AG09309 (cell line): Measurements from ENCODE around the gene SCAPER.
"Not testable (repeated sequence)": the region's sequence is repeated elsewhere in the genome, so short reads cannot be mapped to it uniquely, and the experiment has no call there.

Source experiments
- DNase-seq: peaks from one replicate; pipeline ENCODE4 v3.0.0-alpha.2; 2010; ENCODE audit warnings: low read depth
- H3K4me3 ChIP-seq: 2 replicates; pipeline ENCODE4 v1.5.1; 2011; ENCODE audit warnings: mild to moderate bottlenecking, low read depth, low read length, moderate library complexity; ENCODE audit not compliant: control insufficient read depth
- TF ChIP-seq, protein P1 (sequence below): IDR thresholded peaks from 2 replicates; pipeline ENCODE4 v1.5.1; 2011; ENCODE audit warnings: mild to moderate bottlenecking, low read depth, low read length, inconsistent platforms; ENCODE audit not compliant: insufficient read depth, control insufficient read depth; ENCODE audit errors: missing control alignments

SCAPER gene

GRCh38 chr15:76447728-76448441 is 457.3 kb downstream of the SCAPER start:
- TF ChIP-seq, protein P1, sequence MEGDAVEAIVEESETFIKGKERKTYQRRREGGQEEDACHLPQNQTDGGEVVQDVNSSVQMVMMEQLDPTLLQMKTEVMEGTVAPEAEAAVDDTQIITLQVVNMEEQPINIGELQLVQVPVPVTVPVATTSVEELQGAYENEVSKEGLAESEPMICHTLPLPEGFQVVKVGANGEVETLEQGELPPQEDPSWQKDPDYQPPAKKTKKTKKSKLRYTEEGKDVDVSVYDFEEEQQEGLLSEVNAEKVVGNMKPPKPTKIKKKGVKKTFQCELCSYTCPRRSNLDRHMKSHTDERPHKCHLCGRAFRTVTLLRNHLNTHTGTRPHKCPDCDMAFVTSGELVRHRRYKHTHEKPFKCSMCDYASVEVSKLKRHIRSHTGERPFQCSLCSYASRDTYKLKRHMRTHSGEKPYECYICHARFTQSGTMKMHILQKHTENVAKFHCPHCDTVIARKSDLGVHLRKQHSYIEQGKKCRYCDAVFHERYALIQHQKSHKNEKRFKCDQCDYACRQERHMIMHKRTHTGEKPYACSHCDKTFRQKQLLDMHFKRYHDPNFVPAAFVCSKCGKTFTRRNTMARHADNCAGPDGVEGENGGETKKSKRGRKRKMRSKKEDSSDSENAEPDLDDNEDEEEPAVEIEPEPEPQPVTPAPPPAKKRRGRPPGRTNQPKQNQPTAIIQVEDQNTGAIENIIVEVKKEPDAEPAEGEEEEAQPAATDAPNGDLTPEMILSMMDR, result no peak
- no peak for DNase-seq
- H3K4me3 ChIP-seq, result no peak overlapping the region

- DNase-seq, result no peak
- TF ChIP-seq, protein P1, result no peak
- no peak overlapping the region for H3K4me3 ChIP-seq
Observed at GRCh38 chr15:76440441-76440840, 464.7 kb downstream of the SCAPER start.

DNA sequence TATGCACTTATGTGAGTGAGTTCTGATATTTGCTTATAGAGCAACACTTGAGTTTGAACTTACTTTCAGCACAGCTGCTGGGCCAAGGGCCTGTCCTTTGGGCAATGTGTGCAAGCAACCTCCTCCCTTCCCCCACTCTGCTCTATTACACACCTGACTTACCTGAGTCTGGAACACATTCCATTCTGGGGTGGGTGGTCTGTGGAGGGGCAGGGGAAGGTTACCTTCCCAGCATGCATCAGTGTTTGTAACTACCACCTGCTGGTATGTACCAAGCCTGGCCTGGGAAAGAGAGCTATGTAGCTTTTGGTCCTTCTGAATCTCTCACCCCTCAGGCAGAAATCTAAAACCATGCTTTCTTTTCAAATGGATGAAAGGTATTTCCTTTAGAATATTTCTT is 465.6 kb downstream of the SCAPER start:
- no peak overlapping the region for H3K4me3 ChIP-seq
- TF ChIP-seq, protein P1, result no peak
- no peak for DNase-seq

DNA sequence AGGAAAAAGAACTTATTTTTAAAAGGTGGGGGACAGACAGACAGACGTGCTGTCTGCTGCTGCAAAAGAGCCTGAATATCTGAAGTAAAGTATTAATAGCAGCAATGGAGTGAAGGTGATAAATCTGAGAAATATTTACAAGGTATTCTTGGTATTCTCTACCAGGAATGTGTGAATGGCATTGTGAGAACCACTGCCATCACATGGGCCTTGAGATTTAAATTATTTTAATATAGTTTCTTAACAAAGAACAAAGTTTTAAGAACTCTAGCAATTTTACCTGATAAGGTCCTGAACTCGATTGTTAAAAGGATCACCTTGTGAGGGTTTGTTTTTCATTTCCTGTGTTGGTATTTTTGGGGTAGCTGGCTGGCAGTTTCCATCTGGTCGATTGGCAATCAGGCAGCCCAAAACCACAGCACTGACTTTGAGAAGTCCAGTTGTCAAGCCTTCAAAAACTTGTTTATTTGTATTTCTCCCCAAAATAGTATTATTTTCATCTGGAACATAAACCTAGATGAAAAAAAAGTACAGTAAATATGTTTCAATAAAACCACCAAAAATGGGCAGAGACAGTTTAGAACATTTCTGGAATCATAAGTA is 471.2 kb downstream of the SCAPER start:
- DNase-seq, result peak; percentile 8
- no peak overlapping the region for H3K4me3 ChIP-seq
- TF ChIP-seq, protein P1, result no peak

DNA sequence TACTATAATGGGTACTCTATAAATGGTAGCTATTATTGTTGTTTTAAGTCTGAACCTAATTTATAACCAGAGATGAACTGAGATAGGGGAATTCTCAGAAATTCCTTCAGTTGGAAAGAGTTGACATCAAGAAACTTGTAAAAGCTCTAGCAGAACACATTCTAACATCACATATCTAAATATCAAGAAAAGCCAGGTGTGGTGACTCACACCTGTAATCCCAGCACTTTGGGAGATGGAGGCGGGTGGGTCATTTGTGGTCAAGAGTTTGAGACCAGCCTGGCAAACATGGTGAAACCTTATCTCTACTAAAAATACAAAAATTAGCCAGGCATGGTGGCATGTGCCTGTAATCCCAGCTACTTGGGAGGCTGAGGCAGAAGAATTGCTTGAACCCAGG is 472.1 kb downstream of the SCAPER start:
- not testable (repeated sequence) for DNase-seq

GRCh38 chr15:76432604-76433003 is 472.5 kb downstream of the SCAPER start:
- no peak for DNase-seq
- TF ChIP-seq, protein P1, result no peak
- H3K4me3 ChIP-seq, result no peak overlapping the region

More for the DNA sequence above, 472.1 kb downstream of the SCAPER start:
- H3K4me3 ChIP-seq, result not testable (repeated sequence)

DNA sequence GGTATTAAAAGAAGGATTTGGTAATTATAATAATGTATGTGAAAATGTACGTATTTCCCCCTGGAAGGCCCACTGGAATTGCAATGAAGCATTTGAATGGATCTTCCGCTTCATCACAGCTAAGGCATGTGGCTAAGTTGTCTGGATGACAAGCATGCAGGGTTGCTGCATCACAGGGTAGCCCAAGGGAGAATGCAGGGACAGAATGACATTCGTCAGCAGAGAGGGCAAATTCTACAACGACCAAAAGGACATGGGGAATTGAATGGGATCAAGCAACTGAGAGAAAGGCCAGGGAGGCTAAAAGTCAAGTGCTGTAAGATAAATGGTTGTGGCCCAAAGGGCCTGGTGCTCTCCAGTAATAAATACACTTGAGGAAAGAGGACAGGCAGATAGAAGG is 473.2 kb downstream of the SCAPER start:
- no peak overlapping the region for H3K4me3 ChIP-seq
- no peak for DNase-seq
- TF ChIP-seq, protein P1, result no peak

GRCh38 chr15:76430711-76431110 is 474.4 kb downstream of the SCAPER start:
- not testable (repeated sequence) for DNase-seq, H3K4me3 ChIP-seq
